Vagina (tissue), 2 donors: ENCODE measurements around the gene SLC46A1. TPM values are rescaled to one million over a fixed set of nuclear protein-coding genes. Genes with fewer than 3 reads are reported as not detected.
A peak's percentile ranks its signal among the peaks of the same experiment; 100 is the strongest.

Experiments
- DNase-seq, 2 donors: peaks; one replicate each; pipeline ENCODE4 v3.0.0-alpha.2; 2017; ENCODE audit errors: extremely low spot score in 2 of 2
- H3K27ac ChIP-seq: fragments of 200-600 bp; sonication (generic); one replicate; pipeline ENCODE4 v1.5.1; 2019
- H3K27me3 ChIP-seq: fragments of 200-600 bp; sonication (generic); one replicate; pipeline ENCODE4 v1.5.1; 2019
- H3K36me3 ChIP-seq, 2 donors: fragments of 200-600 bp; sonication (generic); one replicate each; pipeline ENCODE4 v1.5.1; 2017 to 2019
- H3K4me1 ChIP-seq: fragments of 200-600 bp; sonication (generic); one replicate; pipeline ENCODE4 v1.5.1; 2019
- H3K4me3 ChIP-seq, 2 donors: fragments of 200-600 bp; sonication (generic); 1 replicate in 1 of 2; 2 replicates in 1 of 2; pipeline ENCODE4 v1.5.1; 2016 to 2019
- H3K9me3 ChIP-seq: fragments of 200-600 bp; sonication (generic); one replicate; pipeline ENCODE4 v1.5.1; 2019
- CTCF ChIP-seq, 3 experiments: fragments of 450-650 bp in 2 of 3; fragments of 200-600 bp in 1 of 3; sonication (generic) in 1 of 3; IDR thresholded peaks; one replicate each; pipeline ENCODE4 v1.5.1; 2017 to 2019; ENCODE audit warnings: antibody characterized with exemption in 3 of 3, mild to moderate bottlenecking in 2 of 3, moderate library complexity in 2 of 3
- POLR2A ChIP-seq, 2 donors: fragments of 450-650 bp; IDR thresholded peaks; one replicate each; pipeline ENCODE4 v1.6.1; 2017; ENCODE audit warnings: antibody characterized with exemption in 2 of 2, mild to moderate bottlenecking in 2 of 2, moderate library complexity in 2 of 2
- POLR2AphosphoS5 ChIP-seq, 2 donors: sonication (generic); formaldehyde crosslinking; IDR thresholded peaks; one replicate each; pipeline ENCODE4 v1.9.0; 2017; ENCODE audit warnings: antibody characterized with exemption in 2 of 2, mild to moderate bottlenecking in 2 of 2, low read depth in 1 of 2; ENCODE audit not compliant: insufficient read depth in 1 of 2
- intact Hi-C: fragments of 100-400 bp; cut with DNase I; formaldehyde crosslinking; loops from one replicate; pipeline ENCODE4 v1.15.1; 2023
- total RNA-seq: library from RNA; depleted of rRNA; stranded (reverse); fragments of >200 nt; gene quantifications from one replicate; pipeline ENCODE4 v1.2.3, GENCODE V29; 2016

SLC46A1 gene
- total RNA-seq, 1 donor from 2014 or later = 13.8 TPM

GRCh38 chr17:28357901-28358197, 48.2 kb downstream of the SLC46A1 start:
- intact Hi-C loops = no loop called here
- peaks cover 27% of the 10 kb centered on the region for H3K4me1 ChIP-seq
- peak overlapping the region; percentile 90 to 96 for H3K4me3 ChIP-seq
- H3K27me3 ChIP-seq = no peaks in the 10 kb centered on the region
- TF ChIP-seq POLR2A (IDR thresholded peaks at IDR 0.05) = no peak
- peaks cover 0 to 48% of the 10 kb centered on the region in 2 donors for H3K36me3 ChIP-seq
- peak overlapping the region; percentile 87 for H3K27ac ChIP-seq
- no peaks in the 10 kb centered on the region for H3K9me3 ChIP-seq
- no peak for DNase-seq

- TF ChIP-seq POLR2AphosphoS5 (IDR thresholded peaks at IDR 0.05; ENCODE audit: insufficient read depth in 1 of 2, low read depth in 1 of 2) (peak; percentile 90 to 99), POLR2A (IDR thresholded peaks at IDR 0.05) (peak in 1 of 2 donors; percentile 67), CTCF (IDR thresholded peaks at IDR 0.05) (no peak)
- peak in 1 of 2 donors; percentile 95 for DNase-seq
- Histone ChIP-seq H3K27ac (peak within 1 kb of the TSS; percentile 87), H3K36me3 (peaks cover 0 to 51% of the 10 kb centered on the region in 2 donors), H3K27me3 (no peaks in the 10 kb centered on the region), H3K4me1 (peaks cover 27% of the 10 kb centered on the region), H3K9me3 (no peaks in the 10 kb centered on the region), H3K4me3 (peak within 1 kb of the TSS; percentile 90 to 96)
- intact Hi-C loops = no loop called here
These were observed 48.7 kb downstream of the SLC46A1 start, which contains the start of gene POLDIP2 for GRCh38 chr17:28357061-28357900. Gene POLDIP2 (minus strand): TSS chr17:28357527. CDS start chr17:28357448, 79 bp downstream.

- DNase-seq = no peak
- peaks cover 0 to 86% of the 10 kb centered on the region in 2 donors for H3K36me3 ChIP-seq
- intact Hi-C loops = no loop called here
- TF ChIP-seq POLR2A (IDR thresholded peaks at IDR 0.05) (no peak), CTCF (IDR thresholded peaks at IDR 0.05) (no peak), POLR2AphosphoS5 (IDR thresholded peaks at IDR 0.05; ENCODE audit: insufficient read depth in 1 of 2, low read depth in 1 of 2) (no peak)
- H3K9me3 ChIP-seq = no peaks in the 10 kb centered on the region
- no peaks in the 10 kb centered on the region for H3K27me3 ChIP-seq
- H3K4me3 ChIP-seq = no peak overlapping the region
- peaks cover 7% of the 10 kb centered on the region for H3K4me1 ChIP-seq
- no peak overlapping the region for H3K27ac ChIP-seq
These were observed 55.7 kb downstream of the SLC46A1 start for GRCh38 chr17:28350271-28350670.

DNA sequence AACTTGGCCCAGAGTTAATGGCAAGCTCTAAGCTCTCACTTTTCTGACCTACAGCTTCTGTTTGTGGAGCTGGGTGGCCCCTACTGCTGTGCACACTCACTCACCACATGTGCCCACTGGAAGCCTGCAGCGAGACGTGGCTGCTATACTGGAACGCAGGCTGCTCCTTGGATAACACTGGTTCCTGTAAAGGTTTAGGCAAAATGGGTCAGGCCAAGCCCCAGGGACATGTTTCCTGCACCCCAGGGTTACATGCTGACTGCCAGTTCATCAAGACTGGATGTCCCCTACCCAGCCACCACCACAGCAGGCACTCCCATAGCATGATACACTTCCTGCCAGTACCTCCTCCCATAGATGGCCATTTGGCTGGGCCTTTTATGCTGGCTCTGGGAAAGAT, 57.0 kb downstream of the SLC46A1 start:
- Histone ChIP-seq H3K9me3 (no peaks in the 10 kb centered on the region), H3K4me3 (no peak overlapping the region), H3K27ac (no peak overlapping the region), H3K4me1 (peaks cover 7% of the 10 kb centered on the region), H3K36me3 (peaks cover 0 to 89% of the 10 kb centered on the region in 2 donors), H3K27me3 (no peaks in the 10 kb centered on the region)
- no peak for TF ChIP-seq CTCF (IDR thresholded peaks at IDR 0.05)
- no peak for TF ChIP-seq POLR2A (IDR thresholded peaks at IDR 0.05)
- TF ChIP-seq POLR2AphosphoS5 (IDR thresholded peaks at IDR 0.05; ENCODE audit: insufficient read depth in 1 of 2, low read depth in 1 of 2) = no peak
- intact Hi-C loops = no loop called here
- DNase-seq = no peak

GRCh38 chr17:28347261-28347891, 58.6 kb downstream of the SLC46A1 start:
- no peak overlapping the region for H3K4me3 ChIP-seq
- no peak for TF ChIP-seq CTCF (IDR thresholded peaks at IDR 0.05)
- no peak for TF ChIP-seq POLR2A (IDR thresholded peaks at IDR 0.05)
- no peak for TF ChIP-seq POLR2AphosphoS5 (IDR thresholded peaks at IDR 0.05; ENCODE audit: insufficient read depth in 1 of 2, low read depth in 1 of 2)
- no peaks in the 10 kb centered on the region for H3K27me3 ChIP-seq
- peaks cover 0 to 90% of the 10 kb centered on the region in 2 donors for H3K36me3 ChIP-seq
- no peak overlapping the region for H3K27ac ChIP-seq
- DNase-seq = no peak
- H3K9me3 ChIP-seq = no peaks in the 10 kb centered on the region
- H3K4me1 ChIP-seq = peaks cover 7% of the 10 kb centered on the region
- intact Hi-C loops = no loop called here
